IPS-20b (cell line): ENCODE measurements around the gene STIMATE.

Experiments
- H3K27ac ChIP-seq: one replicate; pipeline ENCODE4 v1.5.1; 2013; ENCODE audit warnings: low read length
- H3K27me3 ChIP-seq: 2 replicates; pipeline ENCODE4 v1.6.1; 2013; ENCODE audit warnings: mild to moderate bottlenecking, low read length, inconsistent platforms; ENCODE audit not compliant: insufficient read depth
- H3K36me3 ChIP-seq: 2 replicates; pipeline ENCODE4 v1.6.1; 2013; ENCODE audit warnings: low read depth, mild to moderate bottlenecking, inconsistent platforms, low read length, moderate library complexity; ENCODE audit not compliant: insufficient read depth
- H3K4me1 ChIP-seq: 2 replicates; pipeline ENCODE4 v1.6.1; 2013; ENCODE audit warnings: mild to moderate bottlenecking, control low read depth, inconsistent platforms, low read length, moderate library complexity; ENCODE audit not compliant: insufficient read depth
- H3K4me3 ChIP-seq: 2 replicates; pipeline ENCODE4 v1.5.1; 2013; ENCODE audit warnings: mild to moderate bottlenecking, low read length, inconsistent platforms
- H3K9ac ChIP-seq: 2 replicates; pipeline ENCODE4 v1.6.1; 2013; ENCODE audit warnings: low read depth, mild to moderate bottlenecking, inconsistent platforms, low read length, moderate library complexity
- H3K9me3 ChIP-seq: 2 replicates; pipeline ENCODE4 v1.6.1; 2013; ENCODE audit warnings: mild to moderate bottlenecking, low read depth, low read length, inconsistent platforms; ENCODE audit not compliant: insufficient read depth

The STIMATE gene

GRCh38 chr3:52845691-52846431 lies 51.5 kb downstream of the STIMATE start:
- Histone ChIP-seq H3K27ac (no peak overlapping the region), H3K27me3 (no peaks in the 10 kb centered on the region), H3K9me3 (no peaks in the 10 kb centered on the region), H3K36me3 (peaks cover 41% of the 10 kb centered on the region), H3K4me1 (no peaks in the 10 kb centered on the region), H3K4me3 (no peak overlapping the region), H3K9ac (no peak overlapping the region)

- no peak overlapping the region for H3K4me3 ChIP-seq
- H3K27ac ChIP-seq, result no peak overlapping the region
- H3K27me3 ChIP-seq, result no peaks in the 10 kb centered on the region
- no peaks in the 10 kb centered on the region for H3K9me3 ChIP-seq
- H3K9ac ChIP-seq, result no peak overlapping the region
- peaks cover 41% of the 10 kb centered on the region for H3K36me3 ChIP-seq
- H3K4me1 ChIP-seq, result no peaks in the 10 kb centered on the region
These were observed 52.2 kb downstream of the STIMATE start for GRCh38 chr3:52845157-52845556.

GRCh38 chr3:52844290-52844975 lies 52.9 kb downstream of the STIMATE start:
- Histone ChIP-seq H3K4me1 (no peaks in the 10 kb centered on the region), H3K9me3 (no peaks in the 10 kb centered on the region), H3K27ac (no peak overlapping the region), H3K36me3 (peaks cover 38% of the 10 kb centered on the region), H3K9ac (no peak overlapping the region), H3K4me3 (no peak overlapping the region), H3K27me3 (no peaks in the 10 kb centered on the region)

DNA sequence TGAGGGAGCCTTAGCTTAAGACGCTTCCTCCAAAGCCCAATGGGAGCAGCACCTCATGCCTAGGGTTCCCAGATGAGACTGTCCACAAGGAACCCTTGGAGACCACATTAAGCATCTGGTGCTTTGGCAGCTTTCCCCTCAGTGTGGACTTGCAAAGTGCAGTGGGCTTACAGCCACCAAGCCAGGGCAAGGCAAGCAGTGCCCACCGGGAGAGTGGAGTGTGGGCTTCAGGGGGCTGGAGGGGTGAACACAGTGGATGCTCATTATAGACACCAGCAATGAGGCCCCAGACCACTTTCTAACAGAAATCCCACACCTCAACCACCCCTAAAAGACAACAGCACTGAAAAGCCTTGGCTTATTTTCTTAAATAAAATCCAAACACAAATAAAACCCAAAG lies 53.5 kb downstream of the STIMATE start:
- H3K9me3 ChIP-seq, result no peaks in the 10 kb centered on the region
- H3K9ac ChIP-seq, result no peak overlapping the region
- no peak overlapping the region for H3K4me3 ChIP-seq
- no peaks in the 10 kb centered on the region for H3K27me3 ChIP-seq
- no peaks in the 10 kb centered on the region for H3K4me1 ChIP-seq
- H3K27ac ChIP-seq, result no peak overlapping the region
- peaks cover 33% of the 10 kb centered on the region for H3K36me3 ChIP-seq

GRCh38 chr3:52843108-52843865 lies 54.1 kb downstream of the STIMATE start:
- no peaks in the 10 kb centered on the region for H3K4me1 ChIP-seq
- no peaks in the 10 kb centered on the region for H3K9me3 ChIP-seq
- H3K9ac ChIP-seq, result no peak overlapping the region
- no peak overlapping the region for H3K27ac ChIP-seq
- peaks cover 27% of the 10 kb centered on the region for H3K36me3 ChIP-seq
- H3K27me3 ChIP-seq, result no peaks in the 10 kb centered on the region
- H3K4me3 ChIP-seq, result no peak overlapping the region

- H3K4me1 ChIP-seq, result no peaks in the 10 kb centered on the region
- no peak overlapping the region for H3K4me3 ChIP-seq
- no peaks in the 10 kb centered on the region for H3K27me3 ChIP-seq
- H3K9me3 ChIP-seq, result no peaks in the 10 kb centered on the region
- H3K27ac ChIP-seq, result no peak overlapping the region
- no peak overlapping the region for H3K9ac ChIP-seq
- H3K36me3 ChIP-seq, result peaks cover 18% of the 10 kb centered on the region; the same call in 1 of the 2 replicates
These were observed 54.9 kb downstream of the STIMATE start for GRCh38 chr3:52842424-52842823.

DNA sequence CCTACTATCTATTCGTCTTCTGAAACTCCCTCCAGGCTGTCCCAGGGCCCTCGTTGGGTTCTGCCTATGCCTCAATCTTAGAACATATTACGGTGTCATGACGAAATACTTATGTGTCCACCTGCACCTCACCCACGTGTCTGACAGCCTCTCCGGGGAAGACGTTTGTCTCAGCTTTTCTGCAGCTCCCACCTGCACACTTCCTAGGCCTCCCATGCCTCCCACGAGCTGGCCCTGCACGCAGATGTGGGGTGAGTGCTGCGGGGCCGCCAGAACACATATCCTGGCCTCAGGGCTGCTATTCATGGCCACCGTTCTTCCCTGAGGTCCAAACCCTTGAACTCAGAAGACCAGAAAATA lies 55.4 kb downstream of the STIMATE start:
- H3K27me3 ChIP-seq, result no peaks in the 10 kb centered on the region
- H3K36me3 ChIP-seq, result peaks cover 18% of the 10 kb centered on the region; the same call in 1 of the 2 replicates
- H3K9me3 ChIP-seq, result no peaks in the 10 kb centered on the region
- H3K4me1 ChIP-seq, result no peaks in the 10 kb centered on the region
- no peak overlapping the region for H3K27ac ChIP-seq
- H3K4me3 ChIP-seq, result no peak overlapping the region
- no peak overlapping the region for H3K9ac ChIP-seq

DNA sequence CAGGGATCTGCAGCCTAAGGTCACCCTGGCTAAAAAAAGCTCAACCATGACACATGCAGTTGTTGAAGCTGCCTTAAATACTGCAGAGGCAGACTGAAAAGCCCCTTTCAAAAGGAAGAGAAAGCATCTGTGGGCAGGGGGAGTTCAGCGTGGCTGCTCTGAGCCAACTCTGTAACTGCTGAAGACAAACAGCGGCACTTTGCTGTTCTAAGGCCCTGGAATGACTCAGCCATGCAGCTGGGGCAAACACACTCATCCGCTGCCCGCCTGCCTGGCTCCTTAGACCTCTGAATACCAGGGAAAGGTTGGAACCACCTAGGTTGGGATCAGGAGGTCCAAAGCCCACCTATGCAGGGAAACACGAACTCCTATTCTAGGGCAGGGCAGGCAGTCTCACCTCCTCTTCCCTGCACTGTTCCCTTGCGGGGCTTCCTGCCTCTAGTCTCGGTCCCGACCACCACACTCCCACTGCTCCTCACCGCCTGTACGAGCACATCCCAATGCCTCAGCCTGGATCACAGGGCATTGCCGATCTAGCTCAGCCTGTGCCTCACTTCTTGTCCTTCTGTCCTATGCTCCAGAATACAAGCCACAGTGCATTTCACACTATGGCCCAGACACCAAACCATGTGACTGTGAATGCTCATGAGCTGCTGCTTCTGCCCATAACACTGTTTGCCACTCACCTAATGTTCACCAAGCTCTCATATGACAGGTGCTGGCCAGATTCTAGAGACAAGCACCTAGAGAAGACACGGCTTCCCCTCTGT lies 56.0 kb downstream of the STIMATE start:
- H3K27ac ChIP-seq, result no peak overlapping the region
- H3K27me3 ChIP-seq, result no peaks in the 10 kb centered on the region
- no peak overlapping the region for H3K9ac ChIP-seq
- H3K36me3 ChIP-seq, result peaks cover 18% of the 10 kb centered on the region; the same call in 1 of the 2 replicates
- no peak overlapping the region for H3K4me3 ChIP-seq
- H3K4me1 ChIP-seq, result no peaks in the 10 kb centered on the region
- H3K9me3 ChIP-seq, result no peaks in the 10 kb centered on the region

DNA sequence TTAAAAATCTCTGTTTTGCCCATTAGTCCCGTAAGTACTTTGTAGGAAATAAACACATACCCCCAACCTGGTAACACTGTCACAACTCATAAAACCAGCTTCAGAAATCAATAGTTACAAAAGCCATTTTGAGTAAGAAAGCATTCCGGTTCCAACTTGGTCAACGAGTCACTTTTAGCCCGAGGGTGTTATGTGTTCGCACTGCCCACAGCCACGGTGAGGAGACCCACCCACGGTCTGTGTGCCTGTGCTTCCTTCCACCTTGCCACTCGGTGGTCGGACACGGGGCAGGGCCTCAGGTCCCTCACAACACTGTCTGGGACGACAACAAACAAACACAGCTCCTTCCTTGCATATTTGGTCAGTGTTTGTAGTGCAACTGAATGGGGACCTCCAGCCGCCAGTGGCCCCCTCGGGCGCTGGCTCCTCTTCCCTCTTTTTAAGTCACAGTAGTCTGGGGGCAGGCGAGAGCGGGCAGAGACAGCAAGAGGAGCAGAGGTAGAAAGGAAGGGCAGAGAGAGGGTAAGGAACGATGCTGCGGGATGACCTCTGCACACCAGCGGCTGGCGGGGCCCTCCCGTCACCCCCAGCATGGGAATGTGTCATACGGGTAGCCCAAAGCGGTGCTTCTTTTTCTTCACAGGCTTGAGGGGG lies 57.3 kb downstream of the STIMATE start:
- no peak overlapping the region for H3K9ac ChIP-seq
- no peaks in the 10 kb centered on the region for H3K27me3 ChIP-seq
- H3K9me3 ChIP-seq, result no peaks in the 10 kb centered on the region
- peaks cover 18% of the 10 kb centered on the region; the same call in 1 of the 2 replicates for H3K36me3 ChIP-seq
- no peak overlapping the region for H3K4me3 ChIP-seq
- H3K27ac ChIP-seq, result no peak overlapping the region
- H3K4me1 ChIP-seq, result no peaks in the 10 kb centered on the region

DNA sequence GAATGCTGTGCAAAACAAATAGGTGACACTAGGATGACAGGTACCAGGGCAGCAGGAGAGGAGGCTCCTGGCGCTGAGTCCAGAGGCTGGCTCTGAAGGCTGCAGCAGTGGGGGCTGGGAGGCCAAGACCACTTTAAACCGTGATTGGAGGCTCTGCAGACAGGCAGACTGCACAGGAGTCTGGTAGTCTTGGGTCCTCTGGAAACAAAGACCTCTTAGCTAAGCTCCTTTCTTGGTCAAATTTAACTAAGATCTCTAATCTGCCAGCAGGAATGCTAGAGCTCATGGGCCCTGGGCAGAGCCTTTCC lies 58.1 kb downstream of the STIMATE start:
- Histone ChIP-seq H3K36me3 (peaks cover 18% of the 10 kb centered on the region; the same call in 1 of the 2 replicates), H3K4me1 (no peaks in the 10 kb centered on the region), H3K27me3 (no peaks in the 10 kb centered on the region), H3K27ac (no peak overlapping the region), H3K4me3 (no peak overlapping the region), H3K9ac (no peak overlapping the region), H3K9me3 (no peaks in the 10 kb centered on the region)
